Subcutaneous adipose tissue (tissue), 4 donors: Measurements from ENCODE around the gene PLEKHN1. TPM values are rescaled to one million over a fixed set of nuclear protein-coding genes. Genes with fewer than 3 reads are reported as not detected.

Experiments used
- CTCF ChIP-seq: fragments of 450-650 bp; IDR thresholded peaks from one replicate; pipeline ENCODE4 v1.5.1; 2016; ENCODE audit warnings: low read depth, mild to moderate bottlenecking, control low read depth, antibody characterized with exemption, moderate library complexity
- total RNA-seq, 4 donors: library from RNA; depleted of rRNA; stranded (reverse); fragments of >200 nt; gene quantifications; one replicate each; pipeline ENCODE4 v1.1.0, GENCODE V29; 2016

PLEKHN1 gene
- total RNA-seq, 4 donors from 2014 or later, result 0.33 TPM; not detected in 3

GRCh38 chr1:932173-932510, 34.1 kb upstream of the PLEKHN1 start:
- no peak for TF ChIP-seq CTCF

DNA sequence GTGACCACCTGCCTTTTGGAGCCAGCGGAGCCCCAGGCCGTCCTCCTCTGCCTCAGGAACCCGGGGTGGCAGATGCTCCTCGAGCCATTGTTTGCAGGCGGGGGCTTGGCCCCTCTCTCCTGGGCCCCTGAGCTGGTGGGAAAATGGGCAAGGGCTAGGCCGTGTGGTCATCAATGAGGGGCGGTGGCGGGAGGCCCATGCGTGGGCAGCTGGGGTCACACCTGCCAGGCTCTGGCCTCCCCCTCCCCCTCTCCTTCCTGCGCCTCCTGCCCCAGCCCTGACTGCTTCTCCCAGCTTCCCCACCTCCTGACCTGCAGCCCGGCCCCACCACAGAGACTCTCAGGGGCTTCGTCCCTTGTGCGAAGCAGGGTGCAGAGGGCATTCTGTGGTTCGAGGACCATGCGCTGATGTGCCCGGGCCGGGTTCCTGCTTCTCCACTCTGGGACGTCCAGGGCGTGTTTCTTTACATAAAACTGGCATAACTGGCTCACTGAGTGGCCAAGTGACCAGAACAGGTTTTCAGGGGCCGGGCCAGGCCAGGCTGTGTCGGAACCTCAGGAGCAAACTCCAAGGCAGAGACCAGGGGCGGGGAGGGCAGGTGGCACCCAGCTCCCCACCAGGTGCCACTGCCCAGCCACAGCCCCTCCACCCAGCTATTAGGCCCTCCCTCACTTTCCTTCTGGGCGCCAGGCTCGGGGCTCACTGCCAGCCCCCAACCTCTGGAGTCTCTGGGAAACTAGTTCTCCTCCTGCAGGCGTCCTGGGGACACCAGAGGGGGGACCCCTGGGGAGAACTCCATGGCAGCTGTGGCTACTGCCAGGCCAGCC, 33.3 kb upstream of the PLEKHN1 start:
- no peak for TF ChIP-seq CTCF

GRCh38 chr1:933603-933940, 32.7 kb upstream of the PLEKHN1 start:
- TF ChIP-seq CTCF, result no peak

GRCh38 chr1:934991-935750, 31.1 kb upstream of the PLEKHN1 start:
- no peak for TF ChIP-seq CTCF

DNA sequence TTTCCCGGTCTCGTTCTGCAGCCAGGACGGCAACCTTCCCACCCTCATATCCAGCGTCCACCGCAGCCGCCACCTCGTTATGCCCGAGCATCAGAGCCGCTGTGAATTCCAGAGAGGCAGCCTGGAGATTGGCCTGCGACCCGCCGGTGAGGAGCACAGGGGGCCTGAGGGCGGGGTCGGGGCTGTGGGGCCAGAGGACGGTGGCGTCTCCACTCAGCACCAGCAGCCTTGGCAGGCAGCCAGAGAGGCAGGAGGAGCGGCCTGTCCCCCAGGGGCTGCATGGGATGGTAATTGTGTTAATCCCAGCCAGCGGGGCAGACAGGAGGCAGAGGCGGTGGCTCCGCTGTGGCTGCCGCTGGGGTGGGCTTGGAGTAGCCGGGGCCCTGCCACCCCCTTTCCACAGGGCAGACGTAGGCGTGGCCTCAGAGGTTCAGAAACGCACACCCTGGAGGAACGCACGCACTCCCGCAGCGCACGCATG, 30.5 kb upstream of the PLEKHN1 start:
- TF ChIP-seq CTCF, result no peak

DNA sequence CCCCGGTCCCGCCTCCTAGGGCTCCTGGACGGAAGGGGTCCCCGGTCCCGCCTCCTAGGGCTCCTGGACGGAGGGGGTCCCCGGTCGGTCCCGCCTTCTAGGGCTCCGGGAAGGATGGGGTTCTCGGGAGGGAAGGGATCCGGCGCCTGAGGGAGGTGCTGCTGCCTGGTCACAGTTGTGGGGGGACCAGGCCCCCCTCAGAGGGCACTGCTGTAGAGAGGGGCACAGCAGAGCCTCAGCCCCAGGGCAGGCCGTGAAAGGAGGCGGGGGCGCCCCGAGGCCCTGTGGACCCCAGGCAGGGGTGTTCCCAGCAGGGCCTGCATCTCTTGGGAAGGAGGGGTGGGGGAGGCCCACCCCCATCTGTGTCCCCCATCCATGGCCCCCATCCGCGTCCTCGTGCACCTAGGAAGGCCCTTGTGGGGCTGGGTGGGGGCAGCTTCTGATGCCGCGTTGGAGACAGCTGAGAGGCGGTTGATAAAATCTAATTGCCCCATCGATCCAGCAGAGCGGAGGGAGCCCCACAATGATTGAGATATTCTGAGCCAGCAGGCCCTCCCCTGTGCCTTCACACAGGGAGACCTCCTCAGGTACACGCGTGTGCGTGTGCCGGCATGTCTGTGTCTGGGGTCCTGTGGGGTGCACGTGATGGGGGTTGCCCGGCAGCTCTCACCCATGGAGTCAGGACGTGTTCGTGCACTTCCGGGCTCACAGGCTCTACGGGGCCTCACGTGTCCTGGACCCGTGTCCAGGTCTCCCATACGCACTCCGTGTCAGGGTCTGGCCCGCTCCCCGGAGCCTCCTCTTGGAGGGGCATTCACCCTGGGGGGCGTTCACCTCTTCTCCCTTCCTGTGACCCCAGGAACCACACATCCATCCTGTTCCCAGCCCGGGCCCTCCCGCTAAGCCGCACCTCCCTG, 29.7 kb upstream of the PLEKHN1 start:
- TF ChIP-seq CTCF, result no peak
